Measurements from ENCODE around the gene UBXN7. TPM values are rescaled to one million over a fixed set of nuclear protein-coding genes. Genes with fewer than 3 reads are reported as not detected.
"Not testable (repeated sequence)": the region's sequence is repeated elsewhere in the genome, so short reads cannot be mapped to it uniquely, and the experiment has no call there.

The UBXN7 gene
- total RNA-seq, 1 donor from 2014 or later, result 47.7 TPM

DNA sequence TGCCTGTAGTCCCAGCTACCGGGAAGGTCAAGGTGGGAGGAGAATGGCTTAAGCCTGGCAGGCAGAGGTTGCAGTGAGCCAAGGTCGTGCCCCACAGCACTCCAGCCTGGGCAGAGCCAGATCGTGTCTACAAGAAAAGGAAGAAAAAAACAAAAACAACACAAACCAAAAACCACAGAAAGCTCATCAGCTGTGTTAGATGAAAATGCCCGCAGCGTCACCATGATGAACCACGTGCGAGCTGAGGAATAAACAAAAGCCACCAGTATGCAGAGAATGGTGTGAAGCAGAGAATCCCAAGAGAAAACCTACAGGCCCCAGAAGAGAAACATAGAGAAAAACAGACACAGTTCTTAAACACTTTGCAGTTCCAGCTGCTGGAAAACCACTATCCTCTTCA, 74.3 kb downstream of the UBXN7 start:
- intact Hi-C loops (cut with micrococcal nuclease), result loop anchor here (5.0 kb wide), 1 partner anchor 41 kb away; the partner anchor contains the start of gene DYNLT2B

DNA sequence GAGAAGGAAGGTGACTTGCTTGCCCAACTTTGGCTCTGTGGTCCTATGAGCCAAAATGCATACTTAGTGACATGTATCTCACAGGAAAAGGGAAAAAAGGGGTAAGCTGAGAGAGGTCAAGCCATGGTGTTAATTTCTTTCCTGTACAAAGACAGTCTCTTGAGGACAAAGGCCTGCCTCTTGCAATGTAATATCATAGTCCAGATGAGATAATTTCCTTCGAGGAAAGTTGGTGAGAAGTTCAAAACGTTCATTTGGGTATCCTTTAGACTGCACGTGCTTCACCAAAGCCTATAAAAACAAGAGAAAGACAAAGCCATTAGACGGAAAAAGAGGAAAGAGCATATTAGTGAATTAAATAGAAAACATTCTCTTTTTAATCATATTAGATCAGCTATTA, 75.7 kb downstream of the UBXN7 start:
- intact Hi-C loops (cut with micrococcal nuclease), result loop anchor here (5.0 kb wide), 1 partner anchor 39 kb away; the partner anchor contains the start of gene DYNLT2B

- intact Hi-C loops (cut with micrococcal nuclease), result loop anchor here (5.0 kb wide), 1 partner anchor 38 kb away; the partner anchor contains the start of gene DYNLT2B
These were observed 76.6 kb downstream of the UBXN7 start for GRCh38 chr3:196355668-196356067.

GRCh38 chr3:196354132-196354531, 78.1 kb downstream of the UBXN7 start:
- intact Hi-C loops (cut with micrococcal nuclease), result no loop called here

DNA sequence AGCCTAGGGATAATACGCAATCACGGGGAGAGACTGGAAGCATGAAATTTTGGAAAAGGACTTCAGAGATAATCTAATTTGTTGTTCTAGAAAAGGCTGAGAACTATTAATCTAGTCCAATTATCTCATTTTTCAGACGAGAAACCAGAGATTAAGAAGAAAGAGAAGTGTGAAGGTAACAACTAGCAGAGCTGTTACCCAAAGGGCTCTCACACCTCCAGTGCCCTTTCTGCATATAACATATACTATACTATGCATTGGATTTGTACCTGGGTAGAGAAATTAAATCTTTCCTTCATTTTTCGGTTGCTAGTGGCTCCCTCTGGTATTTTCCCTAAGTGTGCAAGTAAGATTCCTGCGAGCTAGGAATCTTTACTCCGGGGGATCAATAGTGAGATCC, 80.7 kb downstream of the UBXN7 start:
- intact Hi-C loops (cut with micrococcal nuclease), result no loop called here

DNA sequence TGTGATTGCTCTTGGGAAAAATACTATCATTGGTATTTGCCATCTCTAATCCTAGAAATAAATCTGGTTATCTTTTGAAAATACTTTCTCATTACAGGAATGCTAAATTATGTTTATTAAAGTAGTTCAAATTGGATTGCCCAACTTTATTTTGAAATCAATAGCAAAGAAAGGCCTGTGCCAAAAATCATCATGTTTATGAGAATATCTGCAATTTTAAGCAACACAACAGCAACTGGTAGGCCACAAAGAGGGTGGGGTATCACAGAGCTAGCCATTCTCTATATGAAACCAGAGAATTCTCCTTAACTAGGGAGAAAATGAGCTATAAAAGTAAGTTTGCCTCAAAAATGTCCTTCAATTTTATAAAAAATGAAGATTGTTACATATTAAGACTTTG, 82.2 kb downstream of the UBXN7 start:
- intact Hi-C loops (cut with micrococcal nuclease), result no loop called here

GRCh38 chr3:196348698-196349097, 83.5 kb downstream of the UBXN7 start:
- intact Hi-C loops (cut with micrococcal nuclease), result no loop called here

DNA sequence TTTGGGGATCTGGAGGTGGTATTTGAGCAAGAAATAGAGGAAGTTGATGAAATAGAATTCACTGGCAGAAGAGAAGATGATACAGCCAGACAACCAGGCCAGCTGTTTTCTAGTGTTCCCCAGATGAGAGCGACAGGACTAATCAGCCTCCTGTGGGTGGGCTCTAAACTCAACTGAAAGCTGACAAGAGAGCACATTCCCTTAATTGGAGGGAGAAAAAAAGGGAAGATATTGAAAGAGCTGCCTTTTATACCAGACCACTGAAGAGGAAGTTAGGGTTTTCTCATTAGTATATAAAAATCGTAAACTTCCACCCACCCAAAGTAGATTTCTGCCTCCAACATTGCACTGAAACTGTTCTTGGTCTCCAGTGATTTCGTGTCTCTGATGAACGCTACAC, 87.6 kb downstream of the UBXN7 start:
- intact Hi-C loops (cut with micrococcal nuclease), result no loop called here

- intact Hi-C loops (cut with micrococcal nuclease), result not testable (repeated sequence)
These were observed 88.3 kb downstream of the UBXN7 start for GRCh38 chr3:196343917-196344316.

GRCh38 chr3:196341137-196341536, 91.1 kb downstream of the UBXN7 start:
- intact Hi-C loops (cut with micrococcal nuclease), result no loop called here

DNA sequence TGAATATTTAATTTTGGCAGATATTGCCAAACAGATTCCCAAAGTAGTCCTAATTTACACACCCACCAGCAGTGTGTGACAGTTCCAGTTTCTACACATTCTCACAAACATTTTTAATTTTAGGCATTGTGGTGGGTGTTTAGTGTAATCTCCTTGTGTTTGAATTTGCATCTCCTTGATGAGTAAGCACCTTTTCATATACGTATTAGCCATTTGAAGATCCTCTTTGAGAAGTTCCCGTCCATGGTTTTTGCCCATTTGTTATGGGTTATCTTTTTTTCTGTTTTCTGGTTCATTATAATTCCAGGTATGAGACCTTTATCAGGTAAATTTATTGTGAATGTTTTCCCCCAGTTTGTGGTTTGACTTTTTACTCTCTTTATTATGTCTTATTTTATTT, 91.8 kb downstream of the UBXN7 start:
- intact Hi-C loops (cut with micrococcal nuclease), result no loop called here

DNA sequence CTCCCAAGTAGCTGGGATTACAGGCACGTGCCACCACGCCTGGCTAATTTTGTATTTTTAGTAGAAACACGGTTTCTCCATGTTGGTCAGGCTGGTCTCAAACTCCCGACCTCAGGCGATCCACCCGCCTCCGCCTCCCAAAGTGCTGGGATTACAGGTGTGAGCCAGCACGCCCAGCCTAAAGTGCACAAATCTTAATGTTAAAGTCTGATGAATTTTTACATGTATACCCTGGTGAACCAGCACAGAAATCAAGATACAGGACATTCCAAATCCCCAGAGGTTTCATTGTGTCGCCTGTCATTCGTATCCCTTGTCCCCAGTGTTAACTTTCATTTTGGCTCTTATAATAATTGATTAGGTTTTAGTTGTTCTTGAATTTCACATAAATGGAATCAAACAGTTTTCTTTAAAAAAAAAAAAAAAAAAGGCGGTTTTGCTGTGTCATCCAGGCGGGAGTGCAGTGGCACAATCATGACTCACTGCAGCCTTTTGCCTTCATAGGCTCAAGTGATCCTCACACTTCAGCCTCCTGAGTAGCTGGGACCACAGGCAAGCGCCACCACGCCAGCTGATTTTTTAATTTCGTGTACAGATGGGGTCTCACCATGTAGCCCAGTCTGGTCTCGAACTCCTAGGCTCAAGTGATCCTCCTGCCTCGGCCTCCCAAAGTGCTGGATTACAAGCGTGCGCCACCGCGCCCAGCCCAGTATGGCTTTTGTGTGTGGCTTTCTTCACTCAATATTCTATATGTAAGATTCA, 92.6 kb downstream of the UBXN7 start:
- intact Hi-C loops (cut with micrococcal nuclease), result no loop called here

DNA sequence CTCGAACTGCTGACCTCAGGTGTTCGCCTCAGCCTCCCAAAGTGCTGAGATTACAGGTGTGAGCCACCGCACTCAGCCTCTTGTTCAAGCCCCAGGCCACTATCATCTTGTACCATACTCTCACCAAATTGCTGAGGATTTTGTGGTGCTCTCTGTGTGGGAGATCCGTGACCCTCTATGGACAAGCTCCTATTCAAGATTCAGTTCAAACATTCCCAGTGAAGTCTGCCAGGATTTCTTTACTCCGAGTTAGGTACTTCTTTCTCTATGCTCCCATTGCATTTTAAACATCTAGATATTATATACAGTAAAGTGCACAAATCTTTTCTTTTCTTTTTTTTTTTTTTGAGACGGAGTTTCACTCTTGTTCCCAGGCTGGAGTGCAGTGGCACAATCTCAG, 93.2 kb downstream of the UBXN7 start:
- intact Hi-C loops (cut with micrococcal nuclease), result no loop called here

DNA sequence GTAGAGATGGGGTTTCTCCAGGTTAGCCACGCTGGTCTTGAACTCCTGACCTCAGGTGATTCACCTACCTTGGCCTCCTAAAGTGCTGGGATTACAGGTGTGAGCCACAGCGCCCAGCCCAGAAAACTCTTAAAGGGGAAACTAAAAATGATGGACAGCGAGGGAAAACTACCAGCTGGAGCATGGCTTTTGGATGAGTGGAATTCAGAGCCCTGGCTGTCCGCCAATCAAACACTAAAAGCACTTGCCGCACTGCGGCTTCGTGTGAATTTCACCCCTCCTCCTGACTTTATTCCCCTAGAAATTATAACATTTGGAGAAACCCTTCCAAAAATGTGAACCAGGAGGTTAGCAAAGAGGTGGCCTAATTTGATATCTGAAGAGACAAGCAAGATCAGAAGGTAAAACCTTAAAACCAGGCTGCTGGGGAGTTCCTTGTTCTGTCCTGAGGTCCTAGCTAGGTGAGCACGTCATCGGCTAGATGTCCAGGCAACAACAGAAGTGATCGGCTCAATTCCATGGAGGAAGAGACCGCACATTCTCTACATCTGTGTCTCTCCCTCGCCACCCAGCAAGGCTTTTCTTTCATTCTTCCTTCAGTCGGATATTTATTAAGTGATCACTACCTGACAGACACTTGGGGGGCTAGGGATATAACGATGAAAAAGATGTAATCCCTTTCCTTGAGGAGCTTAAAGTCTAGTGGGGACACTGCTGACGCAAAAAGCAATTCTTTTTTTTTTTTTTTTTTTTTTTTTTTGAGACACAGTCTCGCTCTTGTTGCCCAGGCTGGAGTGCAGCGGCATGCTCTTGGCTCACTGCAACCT, 95.7 kb downstream of the UBXN7 start:
- intact Hi-C loops (cut with micrococcal nuclease), result no loop called here

- intact Hi-C loops (cut with micrococcal nuclease), result no loop called here
These were observed 96.7 kb downstream of the UBXN7 start for GRCh38 chr3:196335503-196335948.

- intact Hi-C loops (cut with micrococcal nuclease), result no loop called here
These were observed 97.2 kb downstream of the UBXN7 start for GRCh38 chr3:196334982-196335381.

DNA sequence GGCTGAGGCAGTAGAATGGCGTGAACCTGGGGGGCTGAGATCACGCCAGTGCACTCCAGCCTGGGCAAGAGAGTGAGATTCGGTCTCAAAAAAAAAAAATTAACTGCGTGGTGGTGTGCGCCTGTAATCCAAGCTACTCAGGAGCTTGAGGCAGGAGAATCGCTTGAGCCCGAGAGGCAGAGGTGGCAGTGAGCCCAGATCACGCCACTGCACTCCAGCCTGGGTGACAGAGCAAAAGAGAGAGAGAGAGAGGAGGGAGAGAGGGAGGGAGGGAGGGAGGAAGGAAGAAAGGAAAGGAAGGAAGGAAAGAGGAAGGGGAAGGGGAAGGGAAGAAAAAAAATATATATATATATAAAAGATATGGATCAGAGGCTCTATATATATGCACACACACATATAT, 100.1 kb downstream of the UBXN7 start:
- intact Hi-C loops (cut with micrococcal nuclease), result no loop called here

DNA sequence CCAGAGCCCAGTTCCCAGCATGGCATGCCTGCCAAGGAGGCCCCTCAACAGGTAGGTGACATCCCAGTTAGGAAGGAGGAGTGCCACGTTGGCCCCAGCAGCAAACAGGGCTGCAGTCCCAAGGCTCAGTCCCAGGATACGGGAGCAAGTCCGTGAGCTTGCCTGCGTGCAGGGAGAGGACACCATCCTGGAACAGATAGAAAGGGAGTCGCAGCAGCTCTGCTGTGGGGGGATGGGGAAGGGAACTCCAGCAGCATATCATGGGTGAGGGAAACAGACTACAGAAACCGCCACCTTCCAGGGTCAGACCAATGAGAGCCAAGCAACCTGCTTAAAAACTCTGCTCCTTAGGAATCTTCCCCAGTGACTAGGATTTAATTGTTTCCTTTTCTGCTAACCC, 104.8 kb downstream of the UBXN7 start:
- intact Hi-C loops (cut with micrococcal nuclease), result no loop called here

GRCh38 chr3:196326936-196327335, 105.3 kb downstream of the UBXN7 start:
- intact Hi-C loops (cut with micrococcal nuclease), result no loop called here

- intact Hi-C loops (cut with micrococcal nuclease), result no loop called here
These were observed 108.5 kb downstream of the UBXN7 start for GRCh38 chr3:196323691-196324090.

- intact Hi-C loops (cut with micrococcal nuclease), result no loop called here
These were observed 109.2 kb downstream of the UBXN7 start for GRCh38 chr3:196323016-196323415.

DNA sequence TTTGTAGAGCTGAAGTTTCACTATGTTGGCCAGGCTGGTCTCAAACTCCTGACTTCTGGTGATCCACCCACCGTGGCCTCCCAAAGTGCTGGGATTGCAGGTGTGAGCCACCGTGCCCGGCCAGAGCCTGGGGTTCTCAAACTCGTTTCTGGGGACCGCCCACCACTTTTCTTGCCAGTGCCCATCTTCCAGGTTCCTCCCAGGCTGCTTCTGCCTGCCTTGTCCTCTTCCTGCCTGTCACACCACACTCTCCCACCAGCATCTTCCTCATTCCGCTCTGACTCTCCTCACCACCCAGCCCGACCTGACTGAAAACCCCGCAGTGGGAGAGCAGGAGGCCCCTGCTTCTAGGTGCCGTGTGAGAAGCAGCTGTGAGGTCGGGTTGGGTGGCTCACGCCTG, 111.1 kb downstream of the UBXN7 start:
- intact Hi-C loops (cut with micrococcal nuclease), result no loop called here

Measured in T-helper 1 cell treated with Interleukin-12 subunit alpha and Interleukin-12 subunit beta and Interleukin-4 antibody, amounts not matched to agents 30 ng/mL and 1 ng/mL, for 36 hours (primary cell).